Suppressor macrophage (primary cell): ENCODE results near the gene SNAP47.

Source experiments
- DNase-seq, 4 experiments: peaks; one replicate each; pipeline ENCODE4 v3.0.0-alpha.2; 2020 to 2022

Gene SNAP47

DNA sequence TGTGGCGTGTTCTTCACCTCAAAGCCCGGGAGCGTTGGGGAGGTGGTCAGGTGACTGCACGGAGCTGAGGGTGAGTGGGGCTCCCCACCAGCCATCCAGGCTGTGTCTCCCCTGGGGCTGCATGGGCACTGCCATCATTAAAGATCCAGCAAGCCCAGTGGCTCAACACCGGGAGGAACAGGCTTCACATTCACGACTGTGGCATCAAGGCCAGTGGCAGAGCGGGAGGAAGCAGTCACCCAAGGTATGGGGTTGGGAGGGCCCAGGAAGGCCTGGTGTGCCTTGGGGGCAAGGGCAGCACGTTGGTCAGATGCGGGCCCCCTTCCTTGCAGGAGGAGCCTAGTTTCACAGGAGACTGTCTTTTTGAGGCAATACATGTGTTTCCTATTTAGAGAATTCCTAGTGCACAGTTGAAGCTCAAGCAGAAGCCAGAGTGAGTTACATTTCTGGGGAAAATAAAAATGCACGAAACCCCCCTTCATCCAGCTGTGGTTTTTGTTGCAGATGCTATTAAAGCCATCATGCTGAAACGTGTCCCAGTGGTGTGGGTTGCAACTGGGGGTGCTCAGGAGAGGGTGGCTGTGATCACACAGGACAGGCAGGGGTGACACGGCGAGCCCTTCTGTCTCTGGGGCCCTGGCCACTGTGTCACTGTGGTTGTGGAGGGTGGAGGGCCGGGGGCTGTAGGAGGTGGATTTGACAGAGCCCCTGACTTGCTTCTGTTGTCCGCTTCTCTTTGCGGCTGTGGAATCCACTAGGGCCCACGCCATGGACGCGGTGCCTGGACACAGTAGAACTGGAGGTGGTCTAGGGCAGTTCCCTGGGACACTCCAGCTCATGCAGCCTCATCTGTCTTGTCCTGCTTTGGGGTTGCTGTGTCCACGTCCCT is 34.1 kb downstream of the SNAP47 start:
- DNase-seq: no peak

- no peak for DNase-seq
Observed at GRCh38 chr1:227769936-227770494, 34.8 kb downstream of the SNAP47 start.

DNA sequence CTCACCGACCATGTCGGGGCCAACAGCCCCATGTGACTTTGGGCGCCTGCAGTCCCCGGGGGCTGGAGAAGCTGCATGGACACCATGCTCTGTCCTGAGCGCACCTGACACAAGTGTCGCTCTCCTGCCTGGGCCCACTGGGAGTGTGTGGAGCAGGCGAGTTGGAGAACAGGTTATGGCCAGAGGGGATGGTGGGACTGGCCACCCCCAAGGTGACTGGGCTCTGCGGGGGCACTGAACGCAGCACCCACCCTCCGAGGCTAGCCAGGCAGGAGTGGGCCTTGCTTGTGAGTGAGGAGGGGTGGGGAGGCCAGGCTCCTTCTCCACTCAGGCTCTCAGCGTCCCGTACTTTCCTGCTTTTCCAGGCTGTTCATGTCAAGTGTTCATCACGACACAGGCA is 35.6 kb downstream of the SNAP47 start:
- DNase-seq: no peak

- DNase-seq: no peak
Observed at GRCh38 chr1:227771326-227771725, 36.1 kb downstream of the SNAP47 start.

GRCh38 chr1:227771771-227772170 is 36.5 kb downstream of the SNAP47 start:
- DNase-seq: no peak

GRCh38 chr1:227773558-227773957 is 38.3 kb downstream of the SNAP47 start:
- no peak for DNase-seq

- no peak for DNase-seq
Observed at GRCh38 chr1:227774051-227774731, 39.0 kb downstream of the SNAP47 start.

GRCh38 chr1:227774821-227775661 is 39.8 kb downstream of the SNAP47 start:
- DNase-seq: no peak

DNA sequence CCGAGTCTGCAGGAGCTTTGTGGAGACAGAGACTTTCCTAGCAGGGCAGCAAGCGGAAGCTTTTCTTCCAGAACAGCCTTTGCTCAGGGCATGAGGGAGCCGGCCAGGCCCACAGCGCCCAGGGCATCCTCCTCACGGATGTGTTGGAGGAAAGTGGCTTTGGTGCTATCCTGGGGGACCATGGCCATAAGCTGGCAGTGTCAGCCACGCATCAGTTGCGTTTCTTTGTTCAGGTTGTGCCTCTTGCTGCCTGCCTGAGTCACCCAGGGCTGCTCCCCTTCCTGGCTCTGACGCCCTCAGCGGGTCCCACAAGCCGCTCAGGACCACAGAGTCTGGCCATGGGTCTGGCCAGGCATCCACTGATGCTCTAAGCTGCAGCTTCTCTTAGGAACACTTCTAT is 40.6 kb downstream of the SNAP47 start:
- DNase-seq: no peak

DNA sequence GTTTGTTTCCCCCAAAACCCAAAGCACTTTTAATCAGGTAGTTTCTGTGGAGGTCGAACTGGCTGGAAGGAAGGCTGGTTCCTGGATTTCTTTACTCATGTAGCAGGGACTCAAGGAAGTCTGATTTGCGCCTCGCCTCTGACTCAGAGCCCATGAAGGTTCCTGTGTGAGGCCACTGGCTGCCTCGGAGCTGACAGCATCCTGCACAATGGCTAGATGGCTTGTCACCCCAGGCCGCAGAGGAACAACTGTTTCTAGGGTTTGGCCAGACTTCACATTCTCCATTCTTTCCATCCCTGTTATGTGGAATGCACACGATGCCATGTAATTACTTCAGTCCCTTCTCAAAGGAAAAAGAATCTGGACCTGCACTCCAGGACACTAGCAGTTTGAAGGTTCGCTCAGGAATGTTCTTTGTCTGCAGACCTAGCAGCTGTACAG is 41.1 kb downstream of the SNAP47 start:
- DNase-seq: no peak

DNA sequence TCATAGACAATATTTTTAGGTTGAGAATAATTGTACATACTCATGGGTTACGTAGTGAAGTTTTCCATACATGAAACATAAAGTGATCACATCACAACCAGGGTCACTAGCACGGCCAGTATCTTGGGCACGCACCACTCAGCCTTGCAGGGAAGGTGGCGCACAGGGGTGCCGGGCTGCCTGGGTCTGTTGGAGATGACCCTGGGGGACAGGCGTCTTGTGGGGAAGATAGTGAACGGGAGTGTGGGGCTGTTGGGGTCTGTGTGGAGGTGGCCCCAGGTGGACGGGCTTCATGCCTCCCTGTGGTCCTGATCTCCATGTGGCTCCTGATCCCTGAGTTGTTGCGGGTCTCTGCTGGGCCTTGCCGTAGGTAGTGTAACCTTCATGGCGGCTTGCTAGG is 41.9 kb downstream of the SNAP47 start:
- no peak for DNase-seq

DNA sequence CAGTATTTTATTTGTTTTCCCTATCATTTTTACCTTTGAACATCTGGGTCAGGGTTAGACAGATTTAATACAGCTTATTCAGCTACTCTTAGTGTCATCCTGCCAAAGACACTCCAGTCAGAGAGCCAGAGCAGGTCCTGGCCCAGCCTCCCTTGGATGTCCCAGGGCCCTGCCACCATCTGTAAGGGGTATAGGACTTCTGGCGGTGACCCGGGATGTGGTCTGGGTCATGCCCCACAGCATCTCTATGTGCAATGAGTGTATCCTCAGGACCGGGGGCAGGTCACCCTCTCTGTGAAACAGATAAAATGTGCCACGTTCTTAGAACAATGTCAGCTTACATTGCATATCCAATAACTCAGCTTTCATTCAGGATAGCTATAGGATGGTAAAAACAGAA is 42.4 kb downstream of the SNAP47 start:
- DNase-seq: no peak

- DNase-seq: no peak
Observed at GRCh38 chr1:227778401-227778947, 43.2 kb downstream of the SNAP47 start.

GRCh38 chr1:227779021-227779441 is 43.8 kb downstream of the SNAP47 start:
- DNase-seq: no peak

- DNase-seq: no peak
Observed at GRCh38 chr1:227779685-227780084, 44.5 kb downstream of the SNAP47 start.

DNA sequence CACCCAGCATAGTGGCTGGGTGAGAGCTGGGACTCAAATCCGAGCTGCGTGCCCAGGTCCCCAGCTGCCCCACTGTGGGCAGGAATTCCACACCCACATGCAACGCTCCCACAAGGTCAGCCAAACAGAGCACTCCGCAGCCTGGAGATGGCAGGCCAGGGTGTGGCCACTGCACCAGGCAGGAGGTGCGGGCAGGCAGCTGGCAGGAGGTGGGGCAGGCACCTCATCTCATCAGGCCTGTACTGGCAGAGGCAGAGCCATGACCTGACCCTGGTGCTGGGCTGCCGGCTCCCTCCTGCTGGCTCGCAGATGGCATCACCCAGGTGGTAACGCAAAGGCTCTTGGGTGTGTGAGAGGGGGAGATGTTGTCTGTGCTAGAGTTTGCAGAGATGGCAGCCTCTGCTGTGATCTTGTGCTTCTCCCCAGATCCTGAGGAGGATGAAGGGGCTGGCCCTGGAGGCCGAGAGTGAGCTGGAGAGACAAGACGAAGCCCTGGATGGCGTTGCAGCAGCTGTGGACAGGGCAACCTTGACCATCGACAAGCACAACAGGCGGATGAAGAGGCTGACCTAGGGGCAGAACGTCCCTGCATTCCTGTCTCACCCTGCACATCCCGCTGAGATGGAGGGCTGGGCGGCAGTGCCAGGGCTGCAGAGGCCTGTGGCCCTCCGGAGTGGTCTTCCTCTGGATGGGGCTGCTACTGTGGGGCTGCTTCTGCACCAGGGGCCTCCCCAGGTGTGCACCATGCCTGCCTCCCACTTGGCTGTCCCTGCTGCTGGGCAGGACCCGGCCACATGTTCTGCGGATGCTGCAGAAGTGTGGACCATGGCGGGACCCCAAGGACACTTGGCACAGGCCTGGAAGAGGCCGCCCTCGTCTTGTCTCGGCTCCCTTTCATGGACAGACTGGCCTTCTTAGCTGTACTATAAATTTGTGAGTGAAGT is 45.1 kb downstream of the SNAP47 start:
- DNase-seq: no peak

GRCh38 chr1:227781314-227781930 is 46.2 kb downstream of the SNAP47 start:
- no peak for DNase-seq

GRCh38 chr1:227782226-227782625 is 47.0 kb downstream of the SNAP47 start:
- DNase-seq: no peak

GRCh38 chr1:227785094-227785804 is 50.0 kb downstream of the SNAP47 start:
- DNase-seq: no peak
